Panc1 (cell line): ENCODE results near the gene FAT1. TPM values are rescaled to one million over a fixed set of nuclear protein-coding genes. Genes with fewer than 3 reads are reported as not detected.

Experiments used
- ATAC-seq: fragments of 200-7000 bp; cut with Tn5 transposase; 2 replicates; pipeline ENCODE4 v1.9.1; 2020; ENCODE audit warnings: mild to moderate bottlenecking, moderate library complexity
- BruUV-seq: library from RNA; stranded (reverse); fragments of 400-500 nt; replicated peaks from 2 replicates; lab custom pipeline; 2021; lab: Mats Ljungman, UMichigan
- CTCF ChIA-PET: fragments of 300-600 bp; sonication (Branson Sonifier 250); formaldehyde crosslinking; loops from one replicate; lab custom pipeline; 2022; ENCODE audit warnings: antibody characterized with exemption; lab: Charles Lee
- POLR2A ChIA-PET: fragments of 300-600 bp; sonication (Branson Sonifier 250); formaldehyde crosslinking; loops from one replicate; lab custom pipeline; 2022; ENCODE audit warnings: antibody characterized with exemption; lab: Charles Lee
- DNase-seq: peaks from one replicate; pipeline ENCODE4 v3.0.0-alpha.2; 2010; ENCODE audit warnings: low read depth, low spot score
- H3K27ac ChIP-seq: 2 replicates; pipeline ENCODE4 v1.5.1; 2011; ENCODE audit warnings: mild to moderate bottlenecking, low read length, inconsistent platforms
- H3K27me3 ChIP-seq: fragments of 200-500 bp; sonication (Bioruptor generic); 2 replicates; pipeline ENCODE4 v1.6.0; 2014; ENCODE audit warnings: low read length, inconsistent platforms; ENCODE audit not compliant: control insufficient read depth, insufficient read depth
- H3K36me3 ChIP-seq: fragments of 200-500 bp; sonication (Bioruptor generic); 2 replicates; pipeline ENCODE4 v1.5.1; 2014; ENCODE audit warnings: inconsistent platforms, mild to moderate bottlenecking, low read length, moderate library complexity; ENCODE audit not compliant: control insufficient read depth, insufficient read depth
- H3K4me1 ChIP-seq: 2 replicates; pipeline ENCODE4 v1.5.1; 2011; ENCODE audit warnings: inconsistent platforms, mild to moderate bottlenecking, low read length, moderate library complexity; ENCODE audit not compliant: control insufficient read depth, insufficient read depth
- H3K4me3 ChIP-seq, 2 experiments: 2 replicates each; pipeline ENCODE4 v1.5.1; 2011 to 2012; ENCODE audit warnings: low read depth in 2 of 2, low read length in 2 of 2, mild to moderate bottlenecking in 2 of 2, inconsistent platforms in 1 of 2, moderate library complexity in 1 of 2
- H3K9me3 ChIP-seq: fragments of 200-500 bp; sonication (Bioruptor generic); 2 replicates; pipeline ENCODE4 v1.5.1; 2014; ENCODE audit warnings: low read depth, mild to moderate bottlenecking, inconsistent platforms, low read length, moderate library complexity; ENCODE audit not compliant: control insufficient read depth, insufficient read depth
- CTCF ChIP-seq: fragments of 450-650 bp; IDR thresholded peaks from 2 replicates; pipeline ENCODE4 v1.5.1; 2017; ENCODE audit warnings: mild to moderate bottlenecking
- POLR2AphosphoS5 ChIP-seq: IDR thresholded peaks from 2 replicates; pipeline ENCODE4 v1.6.1; 2012; ENCODE audit warnings: mild to moderate bottlenecking, low read depth, low read length, moderate library complexity
- REST ChIP-seq, 2 experiments: IDR thresholded peaks; 2 replicates each; pipeline ENCODE4 v1.6.1; 2011 to 2012; ENCODE audit warnings: low read depth in 2 of 2, control low read depth in 1 of 2, low read length in 1 of 2, mild to moderate bottlenecking in 1 of 2, moderate library complexity in 1 of 2; ENCODE audit not compliant: insufficient read depth in 1 of 2
- SIN3A ChIP-seq: IDR thresholded peaks from 2 replicates; pipeline ENCODE4 v1.6.1; 2012; ENCODE audit warnings: low read depth, mild to moderate bottlenecking, low read length, moderate library complexity, borderline replicate concordance; ENCODE audit not compliant: insufficient read depth
- TCF7L2 ChIP-seq: IDR thresholded peaks from 2 replicates; pipeline ENCODE4 v1.6.1; 2011; ENCODE audit warnings: mild to moderate bottlenecking, low read depth, low read length, inconsistent platforms
- in situ Hi-C: cut with HindIII; loops from 2 replicates; pipeline ENCODE4 v1.10.0; 2016; ENCODE audit warnings: low sequenced_read_pairs, low pct_unique_long_range_greater_than_20kb
- intact Hi-C: fragments of 100-400 bp; cut with micrococcal nuclease; formaldehyde crosslinking; loops from one replicate; pipeline ENCODE4 v1.10.0; 2022; ENCODE audit not compliant: unreplicated experiment
- total RNA-seq: library from RNA; stranded (reverse); gene quantifications from one replicate; pipeline ENCODE4 v1.2.1, GENCODE V29; 2021; ENCODE audit not compliant: unreplicated experiment

FAT1 gene
- total RNA-seq, 1 experiment from 2014 or later, result 288 TPM

DNA sequence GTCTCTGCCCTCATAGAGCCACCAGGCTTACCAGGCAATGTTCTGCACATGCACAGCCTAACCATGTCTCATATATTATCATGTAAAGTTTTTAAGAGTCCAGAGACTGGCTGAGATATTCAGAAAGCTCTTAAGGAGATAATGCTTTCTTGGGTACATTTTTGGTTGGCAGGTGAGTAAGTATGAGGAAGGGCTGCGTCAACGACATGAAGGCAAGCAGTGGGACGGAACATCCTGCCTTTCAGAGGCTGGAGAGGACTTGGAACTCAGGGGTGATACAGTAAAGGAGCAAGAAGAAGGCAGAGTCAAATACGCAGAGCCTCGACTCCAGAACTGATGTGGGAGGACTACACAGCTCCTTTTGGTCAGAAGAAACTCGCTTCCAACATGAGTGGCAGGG lies 93.5 kb downstream of the FAT1 start:
- Histone ChIP-seq H3K27ac (no peak overlapping the region), H3K36me3 (peaks cover 46% of the 10 kb centered on the region), H3K9me3 (no peaks in the 10 kb centered on the region), H3K27me3 (no peaks in the 10 kb centered on the region), H3K4me1 (peaks cover 13% of the 10 kb centered on the region; the same call in 1 of the 2 replicates), H3K4me3 (no peak overlapping the region)
- in situ Hi-C loops (no loop called here), intact Hi-C loops (no loop called here)
- TF ChIP-seq SIN3A, result no peak
- TF ChIP-seq POLR2AphosphoS5, result no peak
- TF ChIP-seq TCF7L2, result no peak
- no peak for TF ChIP-seq CTCF
- DNase-seq (no peak), ATAC-seq (no peak)
- BruUV-seq, result no TSS peak
- ChIA-PET POLR2A (no interaction called here), CTCF (no interaction called here)

DNA sequence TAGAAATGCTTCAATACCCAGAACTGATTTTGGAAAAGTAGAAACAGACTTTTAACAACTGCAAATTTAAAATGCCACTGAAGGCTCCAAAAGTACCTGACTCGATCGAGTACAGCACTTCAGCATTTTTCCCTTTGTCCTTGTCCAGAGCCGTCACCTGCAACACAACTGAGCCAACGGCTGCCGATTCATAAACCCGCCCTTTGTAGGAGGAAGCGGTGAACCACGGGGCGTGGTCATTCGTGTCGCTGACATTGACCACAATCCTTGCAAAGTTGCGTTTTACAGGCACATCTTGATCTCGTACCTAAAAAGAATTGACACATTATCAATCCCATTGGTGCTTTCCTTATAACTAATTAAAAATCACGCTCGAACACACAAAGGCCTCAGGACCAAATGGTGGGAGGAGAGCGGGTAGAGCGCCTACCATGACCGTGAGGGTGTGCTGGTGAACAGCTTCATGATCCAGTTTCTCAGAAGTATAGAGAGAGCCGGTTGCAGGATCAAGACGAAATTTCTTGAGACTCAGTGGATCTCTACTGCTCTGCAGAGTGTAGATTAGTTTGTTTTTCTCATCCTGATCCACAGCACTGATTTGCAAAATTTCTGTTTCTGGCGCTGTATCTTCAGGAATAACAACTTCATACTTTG lies 95.5 kb downstream of the FAT1 start:
- Histone ChIP-seq H3K4me1 (peaks cover 22% of the 10 kb centered on the region; the same call in 1 of the 2 replicates), H3K36me3 (peaks cover 45% of the 10 kb centered on the region), H3K27me3 (no peaks in the 10 kb centered on the region), H3K4me3 (no peak overlapping the region), H3K27ac (peak overlapping the region; percentile 64), H3K9me3 (no peaks in the 10 kb centered on the region)
- ChIA-PET POLR2A (no interaction called here), CTCF (no interaction called here)
- BruUV-seq, result TSS peak; percentile 28
- intact Hi-C loops (no loop called here), in situ Hi-C loops (no loop called here)
- TF ChIP-seq SIN3A, result no peak
- TF ChIP-seq CTCF, result peak; percentile 16; the same call in 1 of the 2 replicates
- ATAC-seq (peak; percentile 89), DNase-seq (no peak)

GRCh38 chr4:186627226-186627865 lies 96.3 kb downstream of the FAT1 start:
- DNase-seq, result no peak
- ChIA-PET POLR2A (no interaction called here), CTCF (no interaction called here)
- ATAC-seq, result peak; percentile 71
- Histone ChIP-seq H3K9me3 (no peaks in the 10 kb centered on the region), H3K4me1 (peaks cover 22% of the 10 kb centered on the region), H3K4me3 (no peak overlapping the region), H3K27ac (peak overlapping the region; percentile 64), H3K36me3 (peaks cover 37% of the 10 kb centered on the region), H3K27me3 (no peaks in the 10 kb centered on the region)
- intact Hi-C loops (no loop called here), in situ Hi-C loops (no loop called here)
- no TSS peak for BruUV-seq
- no peak for TF ChIP-seq REST (IDR thresholded peaks at IDR 0.05; ENCODE audit: insufficient read depth in 1 of 2, low read depth in 2 of 2, low read length in 1 of 2)
- TF ChIP-seq TCF7L2, result no peak
- TF ChIP-seq SIN3A, result no peak
